KMS-11 (cell line): ENCODE data around the gene MAPK14.

ENCODE experiments used
- H2AFZ ChIP-seq: fragments of 200-600 bp; sonication (generic); 2 replicates; pipeline ENCODE4 v1.6.1; 2016; ENCODE audit warnings: antibody characterized with exemption, mixed run types, low read depth
- H3K27ac ChIP-seq: fragments of 200-600 bp; sonication (generic); 2 replicates; pipeline ENCODE4 v1.6.1; 2016; ENCODE audit warnings: mild to moderate bottlenecking, mixed run types
- H3K27me3 ChIP-seq: fragments of 200-600 bp; sonication (generic); 2 replicates; pipeline ENCODE4 v1.6.1; 2017; ENCODE audit warnings: mild to moderate bottlenecking, low read depth, mixed run types, moderate library complexity; ENCODE audit not compliant: insufficient read depth
- H3K36me3 ChIP-seq: fragments of 200-600 bp; sonication (generic); 2 replicates; pipeline ENCODE4 v1.6.1; 2017; ENCODE audit warnings: mild to moderate bottlenecking, mixed run types; ENCODE audit not compliant: insufficient read depth
- H3K4me1 ChIP-seq: fragments of 200-600 bp; sonication (generic); 2 replicates; pipeline ENCODE4 v1.6.1; 2016; ENCODE audit warnings: mild to moderate bottlenecking, low read depth, mixed run types; ENCODE audit not compliant: poor library complexity, severe bottlenecking
- H3K4me2 ChIP-seq: fragments of 200-600 bp; sonication (generic); 2 replicates; pipeline ENCODE4 v1.7.0; 2016; ENCODE audit warnings: mild to moderate bottlenecking, mixed run types
- H3K4me3 ChIP-seq: fragments of 200-600 bp; sonication (generic); IDR thresholded peaks from 2 replicates; pipeline ENCODE4 v1.6.1; 2017; ENCODE audit warnings: low read depth, low read length, mixed read lengths; ENCODE audit not compliant: insufficient read depth
- H3K79me2 ChIP-seq: fragments of 200-600 bp; sonication (generic); 2 replicates; pipeline ENCODE4 v1.6.1; 2016; ENCODE audit warnings: low read depth, mixed run types; ENCODE audit not compliant: insufficient read depth
- H3K9ac ChIP-seq: fragments of 200-600 bp; sonication (generic); 2 replicates; pipeline ENCODE4 v1.6.1; 2016; ENCODE audit warnings: mild to moderate bottlenecking, mixed run types
- H4K20me1 ChIP-seq: fragments of 200-600 bp; sonication (generic); 2 replicates; pipeline ENCODE4 v1.6.1; 2016; ENCODE audit warnings: mild to moderate bottlenecking, mixed run types; ENCODE audit not compliant: insufficient read depth
- TF ChIP-seq, protein P1 (sequence below): fragments of 200-600 bp; sonication (generic); conservative IDR thresholded peaks from 2 replicates; pipeline ENCODE4 v1.6.1; 2017; ENCODE audit warnings: low read depth, mild to moderate bottlenecking, antibody characterized with exemption, low read length, moderate library complexity, mixed read lengths

The MAPK14 gene

GRCh38 chr6:36019167-36019566 lies 8.4 kb upstream of the MAPK14 start:
- Histone ChIP-seq H3K4me3 (no peak overlapping the region), H3K27ac (no peak overlapping the region), H2AFZ (no peak overlapping the region), H3K36me3 (no peaks in the 10 kb centered on the region), H3K9ac (no peak overlapping the region), H3K27me3 (no peaks in the 10 kb centered on the region), H3K79me2 (no peaks in the 10 kb centered on the region), H4K20me1 (no peaks in the 10 kb centered on the region), H3K4me2 (no peak overlapping the region), H3K4me1 (no peaks in the 10 kb centered on the region)
- TF ChIP-seq, protein P1, sequence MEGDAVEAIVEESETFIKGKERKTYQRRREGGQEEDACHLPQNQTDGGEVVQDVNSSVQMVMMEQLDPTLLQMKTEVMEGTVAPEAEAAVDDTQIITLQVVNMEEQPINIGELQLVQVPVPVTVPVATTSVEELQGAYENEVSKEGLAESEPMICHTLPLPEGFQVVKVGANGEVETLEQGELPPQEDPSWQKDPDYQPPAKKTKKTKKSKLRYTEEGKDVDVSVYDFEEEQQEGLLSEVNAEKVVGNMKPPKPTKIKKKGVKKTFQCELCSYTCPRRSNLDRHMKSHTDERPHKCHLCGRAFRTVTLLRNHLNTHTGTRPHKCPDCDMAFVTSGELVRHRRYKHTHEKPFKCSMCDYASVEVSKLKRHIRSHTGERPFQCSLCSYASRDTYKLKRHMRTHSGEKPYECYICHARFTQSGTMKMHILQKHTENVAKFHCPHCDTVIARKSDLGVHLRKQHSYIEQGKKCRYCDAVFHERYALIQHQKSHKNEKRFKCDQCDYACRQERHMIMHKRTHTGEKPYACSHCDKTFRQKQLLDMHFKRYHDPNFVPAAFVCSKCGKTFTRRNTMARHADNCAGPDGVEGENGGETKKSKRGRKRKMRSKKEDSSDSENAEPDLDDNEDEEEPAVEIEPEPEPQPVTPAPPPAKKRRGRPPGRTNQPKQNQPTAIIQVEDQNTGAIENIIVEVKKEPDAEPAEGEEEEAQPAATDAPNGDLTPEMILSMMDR, result no peak

DNA sequence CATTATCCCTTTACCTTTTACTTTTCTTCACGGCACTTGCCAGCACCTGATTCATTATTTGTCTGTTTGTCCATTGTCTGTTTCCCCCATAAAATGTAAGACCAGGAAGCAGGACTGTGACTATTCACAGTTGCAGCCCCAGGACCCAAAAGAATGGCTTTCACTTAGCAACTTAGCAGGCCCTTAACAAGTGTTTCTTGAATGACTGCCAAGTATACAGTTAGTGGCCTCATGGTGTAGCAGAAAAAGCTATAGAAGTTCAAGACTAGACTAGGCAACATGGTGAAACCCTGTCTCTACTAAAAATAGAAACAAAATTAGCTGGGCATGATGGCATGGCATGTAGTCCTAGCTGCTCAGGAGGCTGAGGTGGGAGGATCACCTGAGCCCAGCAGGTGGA lies 7.5 kb upstream of the MAPK14 start:
- H3K4me3 ChIP-seq, result no peak overlapping the region
- no peak overlapping the region for H3K9ac ChIP-seq
- H3K36me3 ChIP-seq, result no peaks in the 10 kb centered on the region
- TF ChIP-seq, protein P1, result no peak
- H2AFZ ChIP-seq, result no peak overlapping the region
- no peaks in the 10 kb centered on the region for H3K4me1 ChIP-seq
- H4K20me1 ChIP-seq, result no peaks in the 10 kb centered on the region
- no peaks in the 10 kb centered on the region for H3K27me3 ChIP-seq
- H3K79me2 ChIP-seq, result no peaks in the 10 kb centered on the region
- H3K4me2 ChIP-seq, result no peak overlapping the region
- no peak overlapping the region for H3K27ac ChIP-seq

- Histone ChIP-seq H3K4me3 (no peak within 1 kb of the TSS), H3K4me1 (peaks cover under 1% of the 10 kb centered on the region), H3K27me3 (no peaks in the 10 kb centered on the region), H3K27ac (no peak within 1 kb of the TSS), H2AFZ (no peak within 1 kb of the TSS), H4K20me1 (no peaks in the 10 kb centered on the region; the same call in 1 of the 2 replicates), H3K4me2 (no peak within 1 kb of the TSS), H3K36me3 (no peaks in the 10 kb centered on the region), H3K79me2 (peaks cover 14% of the 10 kb centered on the region), H3K9ac (no peak within 1 kb of the TSS)
- TF ChIP-seq, protein P1, result no peak
Observed at GRCh38 chr6:36023996-36024795, 3.4 kb upstream of the MAPK14 start, which contains the start of gene SLC26A8. TSS of gene SLC26A8 (minus strand) at chr6:36024641. CDS start at chr6:36019707, 4,934 bp downstream.

GRCh38 chr6:36025260-36025931 lies 2.2 kb upstream of the MAPK14 start:
- H3K9ac ChIP-seq, result no peak overlapping the region
- H3K27me3 ChIP-seq, result no peaks in the 10 kb centered on the region
- TF ChIP-seq, protein P1, result no peak
- no peak overlapping the region for H3K4me2 ChIP-seq
- no peak overlapping the region for H2AFZ ChIP-seq
- H3K27ac ChIP-seq, result no peak overlapping the region
- peaks cover 25% of the 10 kb centered on the region for H3K79me2 ChIP-seq
- no peaks in the 10 kb centered on the region; the same call in 1 of the 2 replicates for H4K20me1 ChIP-seq
- H3K36me3 ChIP-seq, result no peaks in the 10 kb centered on the region
- peaks cover 12% of the 10 kb centered on the region for H3K4me1 ChIP-seq
- no peak overlapping the region for H3K4me3 ChIP-seq
